ENCODE data around the gene PUS10.
"Not testable (repeated sequence)": the region's sequence is repeated elsewhere in the genome, so short reads cannot be mapped to it uniquely, and the experiment has no call there.

The PUS10 gene

DNA sequence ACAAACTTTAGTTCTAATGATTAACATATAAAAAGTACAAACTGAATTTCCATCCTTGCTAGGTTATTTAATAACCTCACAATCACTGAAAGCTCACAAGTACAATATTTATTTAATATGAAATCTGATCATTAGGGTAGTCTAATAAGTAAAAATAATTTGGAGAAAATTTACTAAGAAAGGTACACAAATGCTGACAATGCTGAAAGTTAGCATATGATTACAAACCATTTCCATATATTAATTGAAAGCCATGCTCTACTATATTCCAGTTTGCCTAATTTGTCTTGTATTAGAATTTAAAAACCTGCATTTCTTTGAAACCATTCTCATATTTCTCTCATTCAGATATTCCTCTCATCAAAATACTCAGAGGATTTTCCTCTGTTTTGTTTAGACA lies 8.7 kb downstream of the PUS10 start:
- DNase-seq: no peak

DNA sequence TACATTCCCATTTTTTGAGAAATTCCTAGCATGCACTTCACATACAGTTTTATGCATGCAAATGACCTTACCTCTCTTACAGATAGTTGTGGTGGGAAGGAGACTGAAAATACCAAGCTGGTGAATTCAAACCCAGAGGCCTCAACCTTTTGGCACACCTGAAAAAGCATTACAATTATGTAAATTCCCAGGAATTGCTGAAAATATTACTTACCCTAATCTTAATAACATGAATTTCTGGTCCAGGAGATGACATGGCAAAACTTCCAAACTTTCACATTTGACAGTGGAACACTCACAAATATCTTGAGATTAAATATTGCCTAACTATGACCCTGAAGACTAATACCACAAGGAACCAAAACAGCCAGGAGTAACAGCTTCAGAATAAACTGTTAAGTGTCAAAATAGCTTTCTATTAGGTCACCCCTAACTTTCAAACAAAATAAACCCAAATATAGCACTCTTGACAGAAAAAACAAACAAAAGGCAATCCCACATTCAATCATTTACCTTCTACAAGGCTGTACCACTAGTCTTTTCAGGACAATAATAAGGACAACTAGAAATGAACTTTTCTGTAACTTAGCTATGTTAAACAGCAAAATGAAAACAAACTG lies 11.5 kb downstream of the PUS10 start:
- DNase-seq: no peak

DNA sequence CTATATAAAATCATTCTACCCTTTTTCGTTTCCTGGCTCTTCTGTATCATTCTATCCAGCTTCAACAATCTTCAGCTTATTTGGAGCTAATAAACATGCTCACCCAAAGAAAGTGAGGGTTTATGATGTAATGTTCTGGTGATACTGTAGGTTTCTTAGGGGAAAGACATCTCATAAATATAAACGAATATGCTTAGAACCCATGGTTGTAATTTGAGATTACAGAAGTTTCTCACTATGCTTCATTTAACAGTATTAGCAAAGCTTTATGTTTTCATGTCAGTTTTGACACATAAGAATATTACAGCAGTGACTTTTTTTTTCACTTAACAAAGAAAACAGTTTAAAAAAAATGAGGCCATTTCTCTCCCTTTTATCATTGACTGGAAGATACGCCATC lies 12.3 kb downstream of the PUS10 start:
- DNase-seq: no peak

DNA sequence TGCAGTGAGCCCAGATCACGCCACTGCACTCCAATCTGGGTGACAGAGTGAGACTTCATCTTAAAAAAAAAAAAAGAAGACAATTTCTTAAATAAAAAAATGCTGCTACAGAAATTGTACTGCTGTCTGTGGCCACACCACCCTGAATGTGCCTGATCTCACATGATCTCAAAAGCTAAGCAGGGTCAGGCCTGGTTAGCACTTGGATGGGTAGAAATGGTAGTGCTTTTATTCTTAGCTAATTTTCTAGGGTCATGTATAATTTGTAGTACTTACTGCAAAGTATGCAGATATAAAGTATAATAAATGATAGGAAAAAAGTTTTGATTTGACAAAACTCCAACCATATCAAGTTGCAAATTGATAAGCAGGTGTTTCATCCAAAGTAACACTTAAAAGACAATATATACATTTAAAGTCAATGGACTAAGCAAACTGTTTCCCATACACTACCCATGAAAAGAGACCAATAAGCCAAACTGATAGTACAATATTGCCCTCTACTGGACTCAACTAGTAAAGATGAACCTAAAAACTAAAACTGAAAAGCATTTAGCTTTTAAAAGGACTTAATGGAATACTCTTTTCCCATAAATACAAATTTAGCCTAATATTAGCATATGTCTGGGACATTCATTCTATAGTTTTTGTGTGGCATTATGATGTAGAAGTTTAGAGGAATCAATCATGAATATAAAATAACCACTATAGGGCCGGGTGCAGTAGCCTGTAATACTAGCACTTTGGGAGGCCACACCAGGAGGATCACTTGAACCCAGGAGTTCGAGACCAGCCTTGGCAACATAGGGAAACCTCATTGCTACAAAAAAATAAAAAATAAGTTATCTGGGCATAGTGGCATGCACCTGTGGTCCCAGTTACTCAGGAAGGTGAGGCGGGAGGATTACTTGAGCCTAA lies 19.2 kb downstream of the PUS10 start:
- peak; percentile 55 for DNase-seq

DNA sequence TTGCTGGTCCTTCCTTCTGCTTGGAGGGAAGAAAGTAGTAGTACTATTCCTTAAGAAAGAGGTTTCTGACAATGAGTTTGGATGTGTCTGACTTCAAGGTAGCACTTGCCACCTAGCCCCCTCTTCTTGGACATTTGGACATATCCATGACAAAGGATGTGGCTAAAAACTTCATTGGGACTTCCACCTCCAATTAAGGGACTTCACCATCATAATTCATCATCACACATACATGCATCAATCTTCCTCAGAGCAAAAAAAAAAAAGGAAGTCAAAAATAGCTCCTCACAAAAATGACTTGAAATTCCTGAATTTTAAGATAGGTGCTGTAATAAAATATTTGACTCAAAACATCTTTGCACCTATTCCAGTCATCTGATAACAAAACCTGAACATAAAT lies 23.9 kb downstream of the PUS10 start:
- DNase-seq: no peak

DNA sequence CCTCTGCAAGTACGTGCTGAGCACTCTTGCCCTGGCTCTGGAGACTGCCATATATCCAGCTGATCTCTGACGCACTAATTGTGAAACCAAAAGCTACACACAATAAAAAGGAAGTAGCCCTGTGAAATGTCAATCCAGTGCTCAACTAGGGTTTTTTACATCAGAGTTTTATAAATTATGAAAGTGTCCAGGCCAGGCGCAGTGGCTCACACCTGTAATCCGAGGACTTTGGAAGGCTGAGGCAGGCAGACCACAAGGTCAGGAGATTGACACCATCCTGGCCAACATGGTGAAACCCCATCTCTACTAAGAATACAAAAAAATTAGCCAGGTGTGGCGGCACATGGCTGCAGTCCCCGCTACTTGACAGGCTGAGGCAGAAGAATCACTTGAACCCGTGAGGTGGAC lies 25.1 kb downstream of the PUS10 start:
- DNase-seq: no peak

DNA sequence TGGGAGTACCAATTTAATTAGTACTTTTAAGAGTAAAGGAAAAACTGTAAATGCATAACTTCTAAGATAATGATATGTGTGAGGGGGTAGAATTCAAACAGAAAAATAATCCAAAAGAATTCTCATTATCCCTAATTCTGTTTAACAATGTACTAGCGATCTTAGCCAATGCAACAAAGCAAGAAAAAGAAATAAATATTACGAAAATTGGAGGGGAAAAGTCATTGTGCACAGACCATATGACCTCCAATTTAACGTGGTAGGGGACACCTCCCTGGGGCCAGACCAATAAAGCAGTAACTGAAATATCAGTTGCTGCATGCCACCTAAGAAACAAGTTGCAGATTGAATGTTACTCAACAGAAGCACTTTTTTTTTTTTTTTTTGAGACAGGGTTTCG lies 26.4 kb downstream of the PUS10 start:
- no peak for DNase-seq

DNA sequence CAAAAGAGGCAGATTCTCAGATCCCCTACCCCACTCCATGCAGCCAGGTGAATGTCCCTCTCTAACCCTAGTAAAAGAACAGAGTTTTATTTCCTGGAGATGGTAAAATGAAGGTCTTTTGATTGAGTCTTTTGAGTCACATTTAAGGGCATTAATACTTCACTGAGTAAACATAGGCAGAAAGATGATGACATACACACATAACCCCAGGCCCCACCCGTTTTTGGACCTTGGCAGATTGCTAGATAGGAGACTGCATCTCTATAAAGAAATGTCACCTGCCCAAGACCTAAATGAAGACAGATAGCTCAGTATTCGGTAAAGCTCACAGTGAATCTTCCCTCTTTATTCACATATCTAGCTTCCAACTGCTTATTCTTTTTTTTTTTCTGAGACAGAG lies 28.8 kb downstream of the PUS10 start:
- no peak for DNase-seq

DNA sequence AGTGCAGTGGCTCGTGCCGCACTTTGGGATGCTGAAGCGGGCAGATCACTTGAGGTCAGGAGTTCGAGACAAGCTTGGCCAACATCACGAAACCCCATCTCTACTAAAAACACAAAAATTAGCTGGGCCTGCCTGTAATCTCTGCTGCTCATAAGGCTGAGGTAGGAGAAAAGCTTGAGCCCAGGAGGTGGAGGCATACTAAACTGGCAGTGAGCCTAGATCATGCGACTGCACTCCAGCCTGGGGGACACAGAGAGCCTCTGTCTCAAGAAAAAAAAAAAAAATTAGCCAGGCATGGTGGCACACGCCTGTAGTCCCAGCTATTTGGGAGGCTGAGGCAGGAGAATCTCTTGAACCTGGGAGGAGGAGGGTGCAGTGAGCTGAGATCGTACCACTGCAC lies 30.4 kb downstream of the PUS10 start:
- DNase-seq: not testable (repeated sequence)

DNA sequence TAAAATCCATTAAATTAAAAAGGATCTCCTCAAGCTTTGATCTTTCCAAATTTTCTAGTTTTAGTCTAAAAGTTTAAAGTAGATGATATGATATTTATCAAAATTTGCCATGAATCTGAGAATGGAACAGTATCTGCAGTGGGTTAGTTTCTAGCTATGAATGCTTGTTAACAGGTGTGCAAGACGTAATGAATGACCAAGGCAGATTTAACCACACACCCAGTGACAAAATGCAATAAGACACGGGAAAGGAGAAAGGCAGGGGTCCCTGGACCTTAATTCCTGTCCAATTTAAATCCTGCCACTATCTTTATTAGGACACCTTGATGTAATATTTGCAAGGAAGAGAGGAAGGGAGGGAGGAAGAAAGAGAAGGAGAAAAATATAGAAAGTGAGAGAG lies 31.0 kb downstream of the PUS10 start:
- DNase-seq: no peak

DNA sequence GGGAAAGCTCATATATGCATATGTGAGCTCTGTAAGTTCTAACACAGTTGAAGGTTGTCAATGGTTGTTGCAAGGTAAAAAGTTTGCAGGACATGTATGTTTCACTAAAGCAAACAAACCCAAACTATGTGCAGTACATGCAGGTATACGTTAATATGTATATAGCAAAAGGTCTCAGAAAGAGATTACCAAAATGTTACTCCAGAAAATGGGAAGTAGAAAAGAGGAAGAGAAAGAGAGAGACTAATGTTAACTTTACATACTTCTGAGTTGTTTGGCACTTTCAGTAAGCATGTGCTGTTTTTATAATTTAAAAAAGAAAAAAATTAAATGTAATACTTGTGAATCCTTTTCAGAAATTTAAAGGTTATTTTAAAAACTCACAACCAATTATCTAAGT lies 33.3 kb downstream of the PUS10 start:
- no peak for DNase-seq

DNA sequence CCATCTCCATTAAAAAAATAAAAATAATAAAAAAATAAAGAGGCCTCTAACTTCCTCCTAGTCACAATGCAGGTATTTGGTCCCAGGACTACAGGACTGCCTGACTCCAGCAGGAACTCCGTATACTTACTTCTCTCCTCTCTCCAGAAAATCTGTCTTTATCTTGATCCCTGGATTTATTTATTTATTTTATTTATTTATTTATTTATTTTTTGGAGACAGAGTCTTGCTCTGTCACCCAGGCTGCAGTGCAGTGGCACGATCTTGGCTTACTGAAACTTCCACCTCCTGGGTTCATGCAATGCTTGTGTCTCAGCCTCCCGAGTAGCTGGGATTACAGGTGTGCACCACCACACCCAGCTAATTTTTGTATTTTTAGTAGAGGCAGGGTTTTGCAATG lies 36.0 kb downstream of the PUS10 start:
- DNase-seq: not testable (repeated sequence)

DNA sequence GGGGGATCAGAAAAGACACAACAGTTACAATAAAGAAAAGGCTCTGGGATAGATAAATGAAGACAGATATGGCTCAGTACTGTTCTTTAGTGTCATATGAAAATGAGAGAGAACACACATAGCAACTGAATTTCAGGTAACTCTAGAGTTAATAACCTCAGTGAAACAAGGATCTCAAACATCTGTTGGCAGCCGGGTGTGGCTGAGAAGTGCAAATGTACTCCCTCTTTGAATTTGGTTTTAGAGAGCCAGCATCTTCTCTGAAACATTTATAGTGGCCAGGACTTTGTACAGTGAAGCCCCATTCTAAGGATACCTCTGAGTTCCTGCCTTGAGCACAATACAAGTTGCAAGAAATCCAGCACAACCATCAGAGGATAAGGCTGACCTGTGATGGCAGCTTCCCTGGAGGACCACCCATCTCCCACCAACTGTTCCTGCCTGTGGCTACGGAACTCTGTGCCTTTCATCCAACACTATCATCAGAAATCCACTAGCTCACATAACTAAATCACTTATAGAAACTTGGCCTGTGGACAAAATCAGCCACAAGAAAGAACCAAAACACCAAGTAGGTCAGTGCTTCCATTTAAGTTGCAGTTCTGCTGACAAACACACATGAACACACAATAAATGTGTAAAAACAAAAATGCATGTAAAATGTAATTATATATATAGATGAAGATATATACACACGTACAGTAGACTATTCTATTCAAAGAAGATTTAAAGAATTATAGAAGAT lies 37.8 kb downstream of the PUS10 start:
- no peak for DNase-seq

DNA sequence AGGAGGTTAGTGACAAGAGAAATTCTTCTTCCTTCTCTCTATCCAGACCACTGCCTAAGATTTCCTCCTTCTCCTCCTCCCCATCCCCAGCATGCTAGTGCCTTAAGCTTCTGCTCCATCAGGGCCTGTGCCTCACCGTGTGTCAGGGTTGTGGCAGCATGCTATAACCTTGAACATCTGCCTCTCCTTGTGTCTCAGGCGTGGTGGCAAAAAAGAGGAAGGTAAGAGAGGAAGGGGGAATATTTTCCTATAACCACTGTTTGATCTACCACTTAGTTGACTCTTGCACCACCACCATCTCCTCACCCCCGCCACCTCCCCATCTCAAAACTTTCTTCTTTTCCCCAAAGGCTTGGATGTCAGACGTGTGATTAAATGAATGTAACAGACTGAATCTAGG lies 38.8 kb downstream of the PUS10 start:
- no peak for DNase-seq

DNA sequence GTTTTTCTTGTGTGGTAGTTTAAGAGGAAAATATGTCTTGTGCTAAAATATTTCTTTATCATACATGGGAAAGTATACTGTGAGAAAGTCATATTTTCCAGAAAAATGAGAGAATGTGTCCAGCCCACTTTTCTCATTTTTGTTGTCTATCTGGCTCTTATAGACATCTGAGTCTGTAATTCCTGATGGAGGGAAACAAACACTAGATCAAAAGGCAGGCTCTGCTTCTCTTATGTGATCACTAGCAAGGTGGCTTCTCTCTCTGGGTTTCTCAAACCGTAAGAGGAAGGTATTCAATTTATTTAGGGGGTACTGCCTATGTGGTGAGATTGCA lies 40.5 kb downstream of the PUS10 start:
- DNase-seq: no peak

DNA sequence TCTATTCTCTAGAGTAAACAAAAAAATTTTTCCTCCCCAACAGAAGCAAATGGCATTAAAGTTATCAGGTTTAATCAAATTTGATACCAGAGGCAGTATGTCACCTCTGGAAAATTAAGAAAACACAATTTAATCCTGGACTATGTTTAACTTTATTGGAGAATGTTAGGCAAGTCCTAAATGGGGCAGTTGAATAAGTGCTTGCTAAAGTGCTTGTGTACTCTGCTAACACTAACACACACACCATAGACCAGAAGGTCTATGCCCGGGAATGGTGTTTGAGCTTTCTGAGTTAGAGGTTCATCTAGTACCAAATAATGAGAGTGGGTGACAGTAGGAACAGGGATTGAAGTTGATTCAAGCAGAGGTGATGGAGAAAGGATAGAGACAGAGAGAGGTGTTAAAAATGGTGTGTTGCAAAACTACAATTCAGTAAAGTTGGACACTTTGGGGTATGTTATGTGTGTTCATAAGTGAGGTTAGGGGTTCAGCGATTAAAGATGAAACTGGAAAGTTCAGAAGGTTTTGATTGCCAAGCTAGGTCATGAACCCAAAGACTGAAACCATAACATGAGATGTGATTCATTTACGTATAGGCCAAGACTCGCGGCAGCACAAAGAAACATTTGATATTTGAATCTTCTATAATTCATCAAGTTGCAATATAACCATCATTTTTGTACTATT lies 41.0 kb downstream of the PUS10 start:
- no peak for DNase-seq

DNA sequence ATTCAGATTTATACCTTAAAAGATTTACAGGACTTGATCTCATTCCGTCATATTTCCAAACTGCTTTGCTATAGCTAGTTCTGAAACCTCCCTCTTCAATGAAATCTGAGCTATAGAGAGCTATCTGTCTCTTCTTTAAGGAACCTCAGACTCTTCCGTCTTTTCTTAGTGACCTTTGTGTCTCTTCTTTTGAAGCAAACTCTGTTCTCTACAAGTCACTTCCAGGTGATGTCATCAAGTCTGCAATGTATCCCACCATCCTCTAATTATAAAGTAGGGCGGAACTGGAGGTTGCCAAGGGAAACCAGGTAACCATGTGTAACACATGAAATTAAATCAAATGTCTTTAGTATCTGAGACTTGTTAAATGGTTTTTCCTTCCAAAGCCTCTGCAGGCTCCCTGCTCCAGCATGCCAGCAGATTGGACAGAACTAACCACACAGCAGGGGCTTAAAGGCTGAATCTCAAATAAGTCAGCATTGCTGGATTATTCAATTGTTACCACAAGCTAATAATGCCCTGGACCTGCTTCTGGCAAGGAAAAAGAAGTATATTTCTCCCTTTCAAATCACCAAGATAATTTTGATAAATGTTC lies 41.7 kb downstream of the PUS10 start:
- DNase-seq: no peak

DNA sequence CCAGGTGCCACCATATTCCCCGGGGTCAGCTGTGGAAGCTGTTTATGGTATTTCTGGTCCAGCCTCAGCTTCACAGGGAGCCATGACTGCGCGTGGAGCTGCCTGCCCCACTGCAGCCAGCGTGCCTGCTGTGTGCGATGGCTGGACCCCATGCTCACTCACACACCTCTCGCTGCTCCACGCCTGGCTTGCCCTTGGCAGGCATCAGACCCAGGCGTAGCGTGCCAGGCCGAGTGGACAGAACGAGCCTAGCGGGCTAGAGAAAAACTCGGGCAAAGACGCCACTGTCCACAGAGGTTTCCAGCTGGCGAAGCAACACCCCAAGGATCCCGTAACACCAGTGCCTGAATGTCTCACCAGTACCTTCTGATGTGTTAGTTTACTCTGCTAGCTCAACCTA lies 43.4 kb downstream of the PUS10 start:
- no peak for DNase-seq

DNA sequence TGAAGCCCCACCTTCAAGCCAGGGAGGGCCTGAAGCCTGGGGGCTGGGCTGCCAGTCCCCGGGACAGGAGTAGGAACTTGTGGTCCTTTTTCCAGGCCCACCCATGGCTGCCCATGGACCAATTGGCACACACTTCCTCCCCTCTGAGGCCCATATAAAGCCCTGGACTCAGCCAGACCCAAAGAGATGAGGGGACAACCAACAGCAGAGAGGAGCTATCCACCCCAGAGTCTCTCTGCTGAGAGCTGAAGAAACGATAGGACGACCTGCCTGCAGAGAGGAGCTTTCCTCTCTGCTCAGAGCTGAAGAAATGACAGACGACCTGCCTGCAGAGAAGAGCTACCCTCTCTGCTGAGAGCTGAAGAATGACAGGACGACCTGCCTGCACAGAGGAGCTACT lies 44.4 kb downstream of the PUS10 start:
- DNase-seq: no peak

DNA sequence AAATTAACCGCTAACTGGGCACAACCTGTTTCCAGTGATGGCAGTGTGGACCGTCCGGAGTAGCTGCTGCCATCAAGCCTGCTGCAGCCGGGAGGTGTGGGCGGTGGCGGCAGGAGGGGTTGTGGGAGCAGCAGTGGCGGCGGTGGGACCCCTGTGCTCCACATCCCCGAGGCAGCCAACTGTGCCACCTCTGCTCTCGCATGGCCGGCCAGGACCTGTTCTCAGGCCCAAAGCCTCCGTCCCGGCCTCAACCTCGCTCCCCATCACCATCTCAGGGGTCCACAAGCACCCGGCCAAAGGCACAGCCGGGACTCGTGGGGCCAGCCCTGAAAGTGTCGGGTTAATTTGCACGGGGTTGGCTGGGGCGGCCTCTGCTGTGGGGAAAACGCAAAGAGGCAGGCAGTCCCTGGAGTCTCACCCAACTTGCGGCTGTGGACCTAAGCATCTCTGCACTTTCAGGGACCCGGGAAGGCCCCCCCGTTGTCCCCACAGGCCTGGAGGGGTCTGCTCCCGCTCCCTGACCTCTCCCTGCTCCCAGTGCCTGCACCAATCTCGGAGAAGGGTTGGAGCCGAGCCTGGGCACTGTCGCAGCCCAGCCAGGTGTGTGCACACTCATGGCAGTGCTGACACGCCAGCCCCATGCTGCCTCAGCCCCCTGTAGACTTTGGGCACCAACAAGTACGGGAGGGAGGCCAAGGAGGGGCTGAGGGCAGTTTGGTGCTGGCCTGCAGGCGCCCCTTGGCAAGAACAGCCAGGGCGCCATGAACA lies 45.0 kb downstream of the PUS10 start:
- DNase-seq: no peak

DNA sequence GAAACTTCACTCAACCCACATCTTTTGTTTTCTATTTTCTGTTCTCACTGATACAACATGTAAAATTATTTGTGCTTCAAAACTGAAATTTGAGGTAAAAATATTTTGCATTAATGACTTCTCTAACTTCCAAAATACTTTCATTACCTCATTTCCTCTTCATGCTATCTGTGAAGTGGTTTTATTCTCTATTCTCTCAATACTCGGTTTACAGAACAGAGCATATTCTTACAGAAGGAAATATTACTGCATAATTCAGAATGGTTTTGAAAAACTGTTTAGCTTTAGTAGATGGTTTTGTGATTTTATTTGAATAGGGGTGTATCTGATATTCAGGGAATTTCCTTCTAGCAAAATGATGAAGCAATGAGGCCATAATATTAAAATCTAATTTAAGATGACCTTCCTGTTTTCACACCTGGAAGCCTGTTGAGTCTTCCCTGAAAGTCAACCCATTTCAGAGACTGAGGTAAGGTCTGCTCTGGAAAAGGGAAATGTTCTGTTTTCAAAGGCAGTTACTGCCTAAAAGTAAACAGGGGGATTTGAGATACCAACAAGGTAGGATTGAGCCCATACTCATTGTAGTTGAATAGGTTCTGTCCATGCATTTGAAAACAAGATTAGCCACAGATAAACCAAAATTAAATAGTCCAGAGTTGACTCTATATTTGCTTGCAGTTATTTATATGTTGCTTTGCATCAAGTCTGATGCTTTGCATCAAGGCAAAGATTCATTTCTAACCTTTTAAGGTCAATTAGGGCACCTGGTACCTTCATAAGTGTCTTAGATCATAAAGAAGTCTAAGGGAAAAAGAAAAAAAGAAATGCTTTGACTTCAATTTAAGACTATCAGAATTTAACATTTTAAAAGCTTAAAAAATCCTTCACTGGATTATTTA lies 51.3 kb downstream of the PUS10 start:
- no peak for DNase-seq

All from fibroblast of upper back skin (primary cell).